Neuron (in vitro differentiated cells): Measurements from ENCODE around the gene ARHGAP40.

Experiments used
- H2AFZ ChIP-seq: one replicate; pipeline ENCODE4 v1.6.1; 2013; ENCODE audit warnings: low read depth, mild to moderate bottlenecking, inconsistent platforms, low read length, moderate library complexity
- H3K27me3 ChIP-seq: one replicate; pipeline ENCODE4 v1.6.1; 2013; ENCODE audit warnings: low read length; ENCODE audit not compliant: insufficient read depth
- H3K36me3 ChIP-seq: one replicate; pipeline ENCODE4 v1.6.1; 2013; ENCODE audit warnings: low read length; ENCODE audit not compliant: insufficient read depth
- H3K4me1 ChIP-seq: one replicate; pipeline ENCODE4 v1.6.1; 2013; ENCODE audit warnings: low read length; ENCODE audit not compliant: insufficient read depth
- H3K4me3 ChIP-seq: 2 replicates; pipeline ENCODE4 v1.5.1; 2013; ENCODE audit warnings: mild to moderate bottlenecking, low read length, moderate library complexity
- H3K9me3 ChIP-seq: one replicate; pipeline ENCODE4 v1.6.1; 2013; ENCODE audit warnings: low read length

ARHGAP40 gene

DNA sequence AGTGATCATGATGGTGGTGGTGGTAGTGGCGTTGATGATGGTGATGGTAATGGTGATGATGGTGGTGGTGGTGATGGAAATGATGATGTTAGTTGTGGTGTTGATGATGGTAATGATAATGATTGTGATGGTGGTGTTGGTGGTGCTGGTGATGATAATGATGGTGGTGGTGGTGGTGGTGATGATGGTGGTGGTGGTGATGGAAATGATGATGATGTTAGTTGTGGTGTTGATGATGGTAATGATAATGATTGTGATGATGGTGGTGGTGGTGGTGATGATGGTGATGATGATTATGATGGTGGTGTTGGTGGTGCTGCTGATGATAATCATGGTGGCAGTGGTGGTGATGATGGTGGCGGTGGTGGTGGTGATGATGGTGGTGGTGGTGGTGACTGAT, 51.4 kb downstream of the ARHGAP40 start:
- Histone ChIP-seq H2AFZ (no peak overlapping the region), H3K27me3 (peaks cover 2% of the 10 kb centered on the region), H3K9me3 (no peaks in the 10 kb centered on the region)

DNA sequence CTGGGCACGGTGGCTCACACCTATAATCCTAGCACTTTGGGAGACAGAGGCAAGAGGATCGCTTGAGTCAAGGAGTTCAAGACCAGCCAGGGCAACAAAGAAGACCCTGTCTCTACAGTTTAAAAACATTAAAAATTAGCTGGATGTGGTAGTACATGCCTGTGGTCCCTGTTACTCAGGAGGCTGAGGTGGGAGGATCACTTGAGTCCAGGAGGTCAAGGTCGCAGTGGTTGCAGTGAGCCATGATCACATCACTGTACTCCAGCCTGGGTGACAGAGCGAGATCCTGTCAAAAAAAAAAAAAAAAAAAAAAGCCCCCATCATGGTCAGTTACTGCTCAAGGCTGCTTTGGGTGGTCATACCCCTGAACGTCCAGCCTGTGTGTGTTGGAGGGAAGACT, 55.8 kb downstream of the ARHGAP40 start:
- H2AFZ ChIP-seq = no peak overlapping the region
- no peak overlapping the region for H3K4me3 ChIP-seq
- peaks cover 4% of the 10 kb centered on the region for H3K27me3 ChIP-seq
- H3K9me3 ChIP-seq = no peaks in the 10 kb centered on the region
- no peaks in the 10 kb centered on the region for H3K4me1 ChIP-seq
- H3K36me3 ChIP-seq = no peaks in the 10 kb centered on the region

More for the DNA sequence above, 51.4 kb downstream of the ARHGAP40 start:
- no peaks in the 10 kb centered on the region for H3K36me3 ChIP-seq
- no peak overlapping the region for H3K4me3 ChIP-seq
- H3K4me1 ChIP-seq = no peaks in the 10 kb centered on the region

GRCh38 chr20:38658879-38659596, 57.4 kb downstream of the ARHGAP40 start:
- no peaks in the 10 kb centered on the region for H3K36me3 ChIP-seq
- no peaks in the 10 kb centered on the region for H3K4me1 ChIP-seq
- H2AFZ ChIP-seq = no peak overlapping the region
- no peaks in the 10 kb centered on the region for H3K9me3 ChIP-seq
- peaks cover 4% of the 10 kb centered on the region for H3K27me3 ChIP-seq
- H3K4me3 ChIP-seq = no peak overlapping the region

- Histone ChIP-seq H3K36me3 (no peaks in the 10 kb centered on the region), H3K4me1 (no peaks in the 10 kb centered on the region), H3K9me3 (no peaks in the 10 kb centered on the region), H3K27me3 (peaks cover 4% of the 10 kb centered on the region), H2AFZ (no peak overlapping the region), H3K4me3 (no peak overlapping the region)
These were observed 57.9 kb downstream of the ARHGAP40 start for GRCh38 chr20:38659597-38659880.

DNA sequence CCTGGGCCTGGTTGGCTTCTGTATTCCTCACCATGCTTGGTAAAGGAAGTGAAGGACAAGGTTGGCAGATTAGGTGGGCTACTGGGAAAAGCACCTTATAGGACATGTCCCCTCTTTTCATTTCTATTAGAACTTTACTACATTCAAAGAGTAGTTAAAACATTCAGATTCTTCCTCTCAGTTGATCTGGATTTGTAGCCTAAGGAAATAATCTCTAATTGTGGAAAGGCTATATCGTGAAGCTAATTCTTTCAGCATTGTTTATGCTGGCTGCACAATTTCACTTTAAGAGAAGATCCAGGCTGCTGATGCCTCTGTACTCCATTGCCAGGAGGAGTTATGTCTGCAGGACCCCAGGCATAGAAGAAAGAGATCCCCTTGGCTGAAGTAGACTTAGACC, 58.8 kb downstream of the ARHGAP40 start:
- Histone ChIP-seq H3K9me3 (no peaks in the 10 kb centered on the region), H3K27me3 (peaks cover 4% of the 10 kb centered on the region), H2AFZ (no peak overlapping the region), H3K4me3 (no peak overlapping the region), H3K4me1 (no peaks in the 10 kb centered on the region), H3K36me3 (no peaks in the 10 kb centered on the region)

DNA sequence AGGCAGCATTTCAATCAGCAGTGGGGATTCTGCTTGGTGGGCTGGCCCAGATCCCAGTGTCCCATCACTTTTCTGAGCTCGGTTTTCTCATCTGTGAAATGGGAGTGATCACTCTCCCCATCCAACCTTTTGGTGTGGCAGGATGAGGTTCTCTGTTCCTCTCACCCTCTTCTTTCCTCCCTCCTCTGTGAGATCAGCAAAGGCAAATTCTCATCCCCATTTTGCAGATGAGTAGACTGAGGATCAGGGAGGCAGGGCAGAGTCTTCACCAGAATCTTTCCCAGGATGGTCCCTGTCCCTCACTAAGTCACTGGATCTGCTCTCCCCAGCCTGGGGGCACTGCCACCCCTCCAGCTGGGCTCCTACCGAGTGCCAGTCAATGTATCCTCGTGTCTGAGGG, 62.1 kb downstream of the ARHGAP40 start:
- peaks cover 4% of the 10 kb centered on the region for H3K27me3 ChIP-seq
- H3K9me3 ChIP-seq = no peaks in the 10 kb centered on the region
- peaks cover 9% of the 10 kb centered on the region for H3K4me1 ChIP-seq
- no peak overlapping the region for H2AFZ ChIP-seq
- H3K36me3 ChIP-seq = no peaks in the 10 kb centered on the region
- H3K4me3 ChIP-seq = no peak overlapping the region

GRCh38 chr20:38664284-38664683, 62.7 kb downstream of the ARHGAP40 start:
- Histone ChIP-seq H3K36me3 (no peaks in the 10 kb centered on the region), H3K4me3 (no peak overlapping the region), H2AFZ (no peak overlapping the region), H3K4me1 (peaks cover 9% of the 10 kb centered on the region), H3K9me3 (no peaks in the 10 kb centered on the region), H3K27me3 (peaks cover 7% of the 10 kb centered on the region)

GRCh38 chr20:38665094-38665493, 63.5 kb downstream of the ARHGAP40 start:
- Histone ChIP-seq H3K9me3 (no peaks in the 10 kb centered on the region), H3K36me3 (no peaks in the 10 kb centered on the region), H3K4me1 (peaks cover 9% of the 10 kb centered on the region), H3K27me3 (peaks cover 6% of the 10 kb centered on the region), H2AFZ (no peak overlapping the region), H3K4me3 (no peak overlapping the region)

DNA sequence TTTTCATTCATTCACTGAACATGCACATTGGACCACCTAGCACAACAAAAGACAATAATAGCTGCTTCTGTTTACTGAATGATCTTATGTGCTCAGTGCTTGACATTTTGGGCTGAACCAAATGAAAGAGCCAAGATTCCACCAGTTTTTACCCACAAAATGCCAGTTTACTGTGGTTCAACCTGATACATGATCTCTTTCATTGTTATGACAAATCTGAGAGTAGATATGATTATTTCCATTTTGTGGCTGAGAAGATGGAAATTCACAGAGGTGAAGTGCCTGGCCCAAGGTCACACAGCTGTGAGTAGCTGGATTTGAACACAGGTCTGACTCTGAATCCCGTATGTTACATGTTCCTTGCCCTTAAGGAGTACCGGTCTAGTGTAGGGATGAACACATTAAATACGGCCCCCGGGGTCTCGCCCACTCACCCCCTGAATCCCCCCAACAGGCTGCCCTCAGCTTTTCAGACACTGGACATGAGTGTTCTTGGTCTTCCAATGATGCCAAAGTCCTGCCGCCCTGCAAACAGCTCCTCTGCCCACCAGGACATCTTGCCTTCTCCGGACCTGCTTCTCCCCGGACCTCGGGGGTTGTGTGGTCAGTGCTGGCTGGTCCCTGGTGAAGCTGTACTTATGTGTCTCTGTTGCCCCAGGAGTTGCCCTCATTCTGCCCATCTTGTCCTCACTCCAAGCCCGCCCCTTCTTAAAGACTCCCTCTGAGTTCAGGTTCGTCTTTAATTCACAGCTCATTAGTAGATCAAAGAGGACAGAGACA, 64.1 kb downstream of the ARHGAP40 start:
- Histone ChIP-seq H3K4me1 (peaks cover 9% of the 10 kb centered on the region), H3K4me3 (no peak overlapping the region), H3K36me3 (no peaks in the 10 kb centered on the region), H2AFZ (no peak overlapping the region), H3K27me3 (peaks cover 3% of the 10 kb centered on the region), H3K9me3 (no peaks in the 10 kb centered on the region)

GRCh38 chr20:38667417-38667956, 65.9 kb downstream of the ARHGAP40 start:
- Histone ChIP-seq H3K36me3 (no peaks in the 10 kb centered on the region), H2AFZ (no peak overlapping the region), H3K4me1 (peaks cover 9% of the 10 kb centered on the region), H3K9me3 (no peaks in the 10 kb centered on the region), H3K27me3 (peaks cover 19% of the 10 kb centered on the region), H3K4me3 (no peak overlapping the region)

DNA sequence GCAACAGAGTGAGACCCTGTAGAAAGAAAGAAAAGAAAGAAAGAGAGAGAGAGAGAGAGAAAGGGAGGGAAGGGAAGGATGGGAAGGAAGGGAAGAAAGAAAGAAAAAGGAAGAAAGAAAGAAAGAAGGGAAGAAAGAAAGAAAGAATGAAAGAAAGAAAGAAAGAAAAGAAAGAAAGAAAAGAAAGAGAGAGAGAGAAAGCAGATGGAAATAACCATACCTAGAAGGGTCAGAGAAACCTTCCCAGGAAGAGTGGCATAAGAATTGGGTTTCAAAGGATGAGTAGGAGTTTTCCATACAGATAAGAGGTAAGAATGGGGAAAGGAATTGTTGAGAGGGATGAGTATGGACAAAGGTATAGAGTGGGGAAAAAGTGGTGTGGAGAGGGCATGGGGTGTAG, 68.1 kb downstream of the ARHGAP40 start:
- H2AFZ ChIP-seq = no peak overlapping the region
- no peaks in the 10 kb centered on the region for H3K36me3 ChIP-seq
- peaks cover 19% of the 10 kb centered on the region for H3K4me1 ChIP-seq
- H3K27me3 ChIP-seq = peaks cover 34% of the 10 kb centered on the region
- H3K9me3 ChIP-seq = no peaks in the 10 kb centered on the region
- H3K4me3 ChIP-seq = no peak overlapping the region

DNA sequence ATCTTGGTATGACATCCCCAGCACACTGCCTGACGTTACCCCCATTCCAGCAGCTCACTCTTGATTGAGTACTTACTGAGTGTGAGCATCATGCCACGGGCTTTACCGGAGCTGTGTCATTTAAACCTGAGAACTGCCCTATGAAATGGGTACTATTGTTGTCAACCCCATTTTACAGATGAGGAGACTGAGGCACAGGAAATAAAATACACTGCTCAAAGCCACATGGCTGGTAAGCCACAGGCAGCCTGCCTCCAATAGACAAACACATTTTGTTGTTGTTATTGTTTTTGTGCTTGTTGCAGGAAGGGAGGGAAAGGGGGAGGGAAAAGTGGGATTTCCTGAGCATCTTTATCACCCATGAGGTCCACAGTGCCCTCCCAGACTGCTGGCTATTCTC, 69.2 kb downstream of the ARHGAP40 start:
- Histone ChIP-seq H3K9me3 (peaks cover 2% of the 10 kb centered on the region), H2AFZ (no peak overlapping the region), H3K27me3 (peaks cover 36% of the 10 kb centered on the region), H3K36me3 (no peaks in the 10 kb centered on the region), H3K4me3 (no peak overlapping the region), H3K4me1 (peaks cover 18% of the 10 kb centered on the region)

- no peaks in the 10 kb centered on the region for H3K36me3 ChIP-seq
- peaks cover 36% of the 10 kb centered on the region for H3K27me3 ChIP-seq
- H3K4me3 ChIP-seq = no peak overlapping the region
- H3K9me3 ChIP-seq = peaks cover 2% of the 10 kb centered on the region
- H3K4me1 ChIP-seq = peaks cover 14% of the 10 kb centered on the region
- H2AFZ ChIP-seq = no peak overlapping the region
These were observed 69.6 kb downstream of the ARHGAP40 start for GRCh38 chr20:38671186-38671585.
